GM12891 (cell line): ENCODE measurements around the gene RNF141.

Experiments
- DNase-seq: peaks from one replicate; pipeline ENCODE4 v3.0.0; 2011; ENCODE audit warnings: low spot score; ENCODE audit not compliant: insufficient read length
- FAIRE-seq: peaks from 2 replicates; lab custom pipeline; 2011; peaks lifted over from hg19 to GRCh38; lab: Jason Lieb, UNC
- PAX5 ChIP-seq: IDR thresholded peaks from 2 replicates; pipeline ENCODE4 v1.6.1; 2011; ENCODE audit warnings: low read length, moderate library complexity, mild to moderate bottlenecking; ENCODE audit not compliant: insufficient read depth, severe bottlenecking
- POLR2A ChIP-seq: IDR thresholded peaks from 2 replicates; pipeline ENCODE4 v1.6.1; 2011; ENCODE audit warnings: low read depth, low read length, control low read depth
- POLR2AphosphoS5 ChIP-seq: IDR thresholded peaks from 2 replicates; pipeline ENCODE4 v1.6.1; 2011; ENCODE audit warnings: low read depth, low read length, control low read depth
- POU2F2 ChIP-seq: IDR thresholded peaks from 2 replicates; pipeline ENCODE4 v1.6.1; 2011; ENCODE audit warnings: low read depth, mild to moderate bottlenecking, control low read depth, low read length, moderate library complexity
- SPI1 ChIP-seq: IDR thresholded peaks from 2 replicates; pipeline ENCODE4 v1.6.1; 2011; ENCODE audit warnings: low read depth, low read length, control low read depth
- TAF1 ChIP-seq: IDR thresholded peaks from 2 replicates; pipeline ENCODE4 v1.6.1; 2011; ENCODE audit warnings: low read depth, low read length, control low read depth

The RNF141 gene

GRCh38 chr11:10564030-10564429 lies 23.0 kb upstream of the RNF141 start:
- TF ChIP-seq TAF1 (no peak), POU2F2 (no peak), PAX5 (no peak), SPI1 (no peak)
- DNase-seq = no peak
- no peak for FAIRE-seq

GRCh38 chr11:10561947-10562346 lies 21.0 kb upstream of the RNF141 start:
- DNase-seq (no peak), FAIRE-seq (no peak)
- TF ChIP-seq POU2F2 (no peak), POLR2A (no peak), PAX5 (no peak), POLR2AphosphoS5 (no peak), SPI1 (no peak), TAF1 (no peak)

- FAIRE-seq (no peak), DNase-seq (no peak)
- TF ChIP-seq TAF1 (no peak), POLR2AphosphoS5 (no peak), PAX5 (no peak), POU2F2 (no peak)
Measured at GRCh38 chr11:10561043-10561818, 20.2 kb upstream of the RNF141 start.

- DNase-seq (no peak), FAIRE-seq (no peak)
- TF ChIP-seq TAF1 (no peak), POLR2A (no peak), SPI1 (no peak), PAX5 (no peak), POU2F2 (no peak), POLR2AphosphoS5 (no peak)
Measured at GRCh38 chr11:10558288-10558687, 17.3 kb upstream of the RNF141 start.

GRCh38 chr11:10556590-10556989 lies 15.6 kb upstream of the RNF141 start:
- DNase-seq (no peak), FAIRE-seq (no peak)
- no peak for TF ChIP-seq PAX5
- TF ChIP-seq TAF1 = no peak
- no peak for TF ChIP-seq POLR2AphosphoS5

- TF ChIP-seq POU2F2 (no peak), SPI1 (no peak), POLR2AphosphoS5 (no peak), TAF1 (no peak), POLR2A (no peak), PAX5 (no peak)
- no peak for DNase-seq
- FAIRE-seq = no peak
Measured at GRCh38 chr11:10551845-10552352, 10.9 kb upstream of the RNF141 start.

GRCh38 chr11:10551290-10551592 lies 10.3 kb upstream of the RNF141 start:
- DNase-seq (no peak), FAIRE-seq (no peak)
- TF ChIP-seq SPI1 = no peak
- no peak for TF ChIP-seq PAX5

- DNase-seq (no peak), FAIRE-seq (no peak)
- TF ChIP-seq POU2F2 = no peak
- no peak for TF ChIP-seq SPI1
- TF ChIP-seq POLR2A = no peak
- no peak for TF ChIP-seq POLR2AphosphoS5
- no peak for TF ChIP-seq PAX5
- TF ChIP-seq TAF1 = no peak
Measured at GRCh38 chr11:10550503-10551289, 9.7 kb upstream of the RNF141 start.

- TF ChIP-seq POU2F2 = no peak
- no peak for TF ChIP-seq PAX5
- DNase-seq (no peak), FAIRE-seq (no peak)
Measured at GRCh38 chr11:10544491-10545465, 3.8 kb upstream of the RNF141 start.
